WTC11 (cell line): ENCODE measurements around the gene SYT1. TPM values are rescaled to one million over a fixed set of nuclear protein-coding genes. Genes with fewer than 3 reads are reported as not detected.

Source experiments
- ATAC-seq: fragments of 200-7000 bp; cut with Tn5 transposase; 2 replicates; pipeline ENCODE4 v1.10.0; 2021; ENCODE audit warnings: mild to moderate bottlenecking, moderate library complexity
- CTCF ChIA-PET: fragments of 300-600 bp; sonication (Branson Sonifier 250); formaldehyde crosslinking; loops from one replicate; lab custom pipeline; 2021; ENCODE audit warnings: antibody characterized with exemption; lab: Charles Lee
- POLR2A ChIA-PET: fragments of 350-600 bp; sonication (Branson Sonifier 250); formaldehyde crosslinking; loops from one replicate; lab custom pipeline; 2021; ENCODE audit warnings: antibody characterized with exemption; lab: Charles Lee
- DNase-seq: peaks from one replicate; pipeline ENCODE4 v3.0.0; 2021; ENCODE audit warnings: low spot score
- H3K27ac Mint-ChIP-seq: 2 replicates; pipeline ENCODE4 v1.8.0; 2021; ENCODE audit warnings: mixed read lengths
- H3K27me3 Mint-ChIP-seq: 2 replicates; pipeline ENCODE4 v1.8.0; 2021; ENCODE audit warnings: low read depth, mild to moderate bottlenecking, moderate library complexity, mixed read lengths
- H3K36me3 Mint-ChIP-seq: 2 replicates; pipeline ENCODE4 v1.8.0; 2021; ENCODE audit warnings: mixed read lengths
- H3K4me1 Mint-ChIP-seq: 2 replicates; pipeline ENCODE4 v1.8.0; 2022; ENCODE audit warnings: mixed read lengths
- H3K4me3 Mint-ChIP-seq: 2 replicates; pipeline ENCODE4 v1.8.0; 2021; ENCODE audit warnings: mild to moderate bottlenecking, moderate library complexity, mixed read lengths
- H3K9me3 Mint-ChIP-seq: 2 replicates; pipeline ENCODE4 v1.8.0; 2021; ENCODE audit warnings: mixed read lengths
- CBFB ChIP-seq: sonication (generic); formaldehyde crosslinking; IDR thresholded peaks from 2 replicates; pipeline ENCODE4 v1.8.1; 2022; ENCODE audit warnings: mild to moderate bottlenecking, low read depth, missing genetic modification reagents
- CREB1 ChIP-seq: sonication (generic); formaldehyde crosslinking; IDR thresholded peaks from 2 replicates; pipeline ENCODE4 v1.8.0; 2023; ENCODE audit warnings: mild to moderate bottlenecking, missing genetic modification reagents
- ESRRA ChIP-seq: sonication (generic); formaldehyde crosslinking; IDR thresholded peaks from 2 replicates; pipeline ENCODE4 v1.8.1; 2022; ENCODE audit warnings: mild to moderate bottlenecking, missing genetic modification reagents, borderline replicate concordance
- FOXJ3 ChIP-seq: sonication (generic); formaldehyde crosslinking; IDR thresholded peaks from 2 replicates; pipeline ENCODE4 v1.9.0; 2021; ENCODE audit warnings: missing genetic modification reagents, mild to moderate bottlenecking, borderline replicate concordance
- GRHL2 ChIP-seq: fragments of 250-450 bp; sonication (Bioruptor Pico); IDR thresholded peaks from 2 replicates; pipeline ENCODE4 v1.8.0; 2022; ENCODE audit warnings: mild to moderate bottlenecking, moderate library complexity; ENCODE audit not compliant: insufficient replicate concordance, severe bottlenecking
- MYBL2 ChIP-seq: sonication (generic); formaldehyde crosslinking; IDR thresholded peaks from 2 replicates; pipeline ENCODE4 v1.8.1; 2023; ENCODE audit warnings: mild to moderate bottlenecking, moderate library complexity, missing genetic modification reagents
- NFE2L1 ChIP-seq: sonication (generic); formaldehyde crosslinking; IDR thresholded peaks from 2 replicates; pipeline ENCODE4 v1.8.1; 2023; ENCODE audit warnings: missing genetic modification reagents
- NR3C1 ChIP-seq: sonication (generic); formaldehyde crosslinking; conservative IDR thresholded peaks from 2 replicates; pipeline ENCODE4 v1.8.1; 2023; ENCODE audit warnings: low read depth, mild to moderate bottlenecking, missing genetic modification reagents
- RORB ChIP-seq: fragments of 250-450 bp; sonication (Bioruptor Pico); IDR thresholded peaks from 2 replicates; pipeline ENCODE4 v1.9.0; 2021; ENCODE audit warnings: mild to moderate bottlenecking
- TEAD1 ChIP-seq: sonication (generic); formaldehyde crosslinking; IDR thresholded peaks from 2 replicates; pipeline ENCODE4 v1.8.0; 2022; ENCODE audit warnings: mild to moderate bottlenecking, missing genetic modification reagents
- ZBTB21 ChIP-seq: sonication (generic); formaldehyde crosslinking; IDR thresholded peaks from 2 replicates; pipeline ENCODE4 v1.8.1; 2023; ENCODE audit warnings: mild to moderate bottlenecking, missing genetic modification reagents, borderline replicate concordance
- ZNF232 ChIP-seq: sonication (generic); formaldehyde crosslinking; IDR thresholded peaks from 2 replicates; pipeline ENCODE4 v1.8.0; 2022; ENCODE audit warnings: mild to moderate bottlenecking, missing genetic modification reagents
- ZNF317 ChIP-seq: sonication (generic); formaldehyde crosslinking; IDR thresholded peaks from 2 replicates; pipeline ENCODE4 v1.8.1; 2023; ENCODE audit warnings: low read depth, mild to moderate bottlenecking, moderate library complexity, missing genetic modification reagents, borderline replicate concordance
- total RNA-seq: library from RNA; stranded (reverse); gene quantifications from 3 replicates; pipeline ENCODE4 v1.2.3, GENCODE V29; 2021
- TF ChIP-seq, protein P1 (sequence below): sonication (generic); formaldehyde crosslinking; IDR thresholded peaks from 2 replicates; pipeline ENCODE4 v1.8.1; 2023; ENCODE audit warnings: mild to moderate bottlenecking, missing genetic modification reagents, moderate library complexity
- TF ChIP-seq, protein P2 (sequence below): sonication (generic); formaldehyde crosslinking; IDR thresholded peaks from 2 replicates; pipeline ENCODE4 v1.8.0; 2023; ENCODE audit warnings: missing genetic modification reagents, mild to moderate bottlenecking, borderline replicate concordance
- TF ChIP-seq, protein P3 (sequence below): fragments of 250-450 bp; sonication (Bioruptor Pico); IDR thresholded peaks from 2 replicates; pipeline ENCODE4 v1.9.0; 2021; ENCODE audit warnings: mild to moderate bottlenecking
- TF ChIP-seq, protein P4 (sequence below): sonication (generic); formaldehyde crosslinking; IDR thresholded peaks from 2 replicates; pipeline ENCODE4 v1.8.1; 2022; ENCODE audit warnings: mild to moderate bottlenecking, missing genetic modification reagents, moderate library complexity, borderline replicate concordance
- TF ChIP-seq, protein P5 (sequence below): sonication (generic); formaldehyde crosslinking; IDR thresholded peaks from 2 replicates; pipeline ENCODE4 v1.8.0; 2022; ENCODE audit warnings: mild to moderate bottlenecking, missing genetic modification reagents
- TF ChIP-seq, protein P6 (sequence below): sonication (generic); formaldehyde crosslinking; IDR thresholded peaks from 2 replicates; pipeline ENCODE4 v1.8.0; 2022; ENCODE audit warnings: missing genetic modification reagents
- TF ChIP-seq, protein P7 (sequence below): sonication (generic); formaldehyde crosslinking; IDR thresholded peaks from 2 replicates; pipeline ENCODE4 v1.8.1; 2023; ENCODE audit warnings: mild to moderate bottlenecking, missing genetic modification reagents

Gene SYT1
- total RNA-seq, 1 experiment from 2014 or later: 45.2 TPM

DNA sequence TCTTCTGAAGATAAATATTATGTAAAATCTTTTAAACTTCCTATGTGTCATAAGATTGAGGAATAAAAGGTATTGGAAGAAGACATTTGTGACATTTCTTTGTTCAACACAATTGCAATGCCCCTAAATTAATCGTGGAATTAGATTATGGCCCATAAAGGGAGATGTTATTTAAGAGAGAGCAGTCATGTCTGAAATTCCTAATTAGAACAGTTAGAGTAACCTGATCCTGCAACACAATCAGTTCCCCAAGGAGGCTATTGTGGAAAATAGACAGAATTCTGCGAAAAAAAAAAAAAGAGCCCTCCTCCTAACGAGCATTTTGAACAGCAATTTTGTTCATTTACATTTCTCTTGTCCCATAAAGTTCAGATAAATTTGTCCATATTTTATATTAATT is 486.7 kb downstream of the SYT1 start:
- Mint-ChIP-seq H3K36me3 (peaks cover 4% of the 10 kb centered on the region; the same call in 1 of the 2 replicates), H3K9me3 (no peaks in the 10 kb centered on the region), H3K27me3 (no peaks in the 10 kb centered on the region), H3K27ac (no peak overlapping the region), H3K4me3 (no peak overlapping the region), H3K4me1 (peaks cover 30% of the 10 kb centered on the region)
- DNase-seq: no peak
- TF ChIP-seq, protein P1, sequence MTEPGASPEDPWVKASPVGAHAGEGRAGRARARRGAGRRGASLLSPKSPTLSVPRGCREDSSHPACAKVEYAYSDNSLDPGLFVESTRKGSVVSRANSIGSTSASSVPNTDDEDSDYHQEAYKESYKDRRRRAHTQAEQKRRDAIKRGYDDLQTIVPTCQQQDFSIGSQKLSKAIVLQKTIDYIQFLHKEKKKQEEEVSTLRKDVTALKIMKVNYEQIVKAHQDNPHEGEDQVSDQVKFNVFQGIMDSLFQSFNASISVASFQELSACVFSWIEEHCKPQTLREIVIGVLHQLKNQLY (CRISPR knock-in tag): no peak
- TF ChIP-seq, protein P2, sequence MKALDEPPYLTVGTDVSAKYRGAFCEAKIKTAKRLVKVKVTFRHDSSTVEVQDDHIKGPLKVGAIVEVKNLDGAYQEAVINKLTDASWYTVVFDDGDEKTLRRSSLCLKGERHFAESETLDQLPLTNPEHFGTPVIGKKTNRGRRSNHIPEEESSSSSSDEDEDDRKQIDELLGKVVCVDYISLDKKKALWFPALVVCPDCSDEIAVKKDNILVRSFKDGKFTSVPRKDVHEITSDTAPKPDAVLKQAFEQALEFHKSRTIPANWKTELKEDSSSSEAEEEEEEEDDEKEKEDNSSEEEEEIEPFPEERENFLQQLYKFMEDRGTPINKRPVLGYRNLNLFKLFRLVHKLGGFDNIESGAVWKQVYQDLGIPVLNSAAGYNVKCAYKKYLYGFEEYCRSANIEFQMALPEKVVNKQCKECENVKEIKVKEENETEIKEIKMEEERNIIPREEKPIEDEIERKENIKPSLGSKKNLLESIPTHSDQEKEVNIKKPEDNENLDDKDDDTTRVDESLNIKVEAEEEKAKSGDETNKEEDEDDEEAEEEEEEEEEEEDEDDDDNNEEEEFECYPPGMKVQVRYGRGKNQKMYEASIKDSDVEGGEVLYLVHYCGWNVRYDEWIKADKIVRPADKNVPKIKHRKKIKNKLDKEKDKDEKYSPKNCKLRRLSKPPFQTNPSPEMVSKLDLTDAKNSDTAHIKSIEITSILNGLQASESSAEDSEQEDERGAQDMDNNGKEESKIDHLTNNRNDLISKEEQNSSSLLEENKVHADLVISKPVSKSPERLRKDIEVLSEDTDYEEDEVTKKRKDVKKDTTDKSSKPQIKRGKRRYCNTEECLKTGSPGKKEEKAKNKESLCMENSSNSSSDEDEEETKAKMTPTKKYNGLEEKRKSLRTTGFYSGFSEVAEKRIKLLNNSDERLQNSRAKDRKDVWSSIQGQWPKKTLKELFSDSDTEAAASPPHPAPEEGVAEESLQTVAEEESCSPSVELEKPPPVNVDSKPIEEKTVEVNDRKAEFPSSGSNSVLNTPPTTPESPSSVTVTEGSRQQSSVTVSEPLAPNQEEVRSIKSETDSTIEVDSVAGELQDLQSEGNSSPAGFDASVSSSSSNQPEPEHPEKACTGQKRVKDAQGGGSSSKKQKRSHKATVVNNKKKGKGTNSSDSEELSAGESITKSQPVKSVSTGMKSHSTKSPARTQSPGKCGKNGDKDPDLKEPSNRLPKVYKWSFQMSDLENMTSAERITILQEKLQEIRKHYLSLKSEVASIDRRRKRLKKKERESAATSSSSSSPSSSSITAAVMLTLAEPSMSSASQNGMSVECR (CRISPR knock-in tag): no peak
- TF ChIP-seq, protein P3, sequence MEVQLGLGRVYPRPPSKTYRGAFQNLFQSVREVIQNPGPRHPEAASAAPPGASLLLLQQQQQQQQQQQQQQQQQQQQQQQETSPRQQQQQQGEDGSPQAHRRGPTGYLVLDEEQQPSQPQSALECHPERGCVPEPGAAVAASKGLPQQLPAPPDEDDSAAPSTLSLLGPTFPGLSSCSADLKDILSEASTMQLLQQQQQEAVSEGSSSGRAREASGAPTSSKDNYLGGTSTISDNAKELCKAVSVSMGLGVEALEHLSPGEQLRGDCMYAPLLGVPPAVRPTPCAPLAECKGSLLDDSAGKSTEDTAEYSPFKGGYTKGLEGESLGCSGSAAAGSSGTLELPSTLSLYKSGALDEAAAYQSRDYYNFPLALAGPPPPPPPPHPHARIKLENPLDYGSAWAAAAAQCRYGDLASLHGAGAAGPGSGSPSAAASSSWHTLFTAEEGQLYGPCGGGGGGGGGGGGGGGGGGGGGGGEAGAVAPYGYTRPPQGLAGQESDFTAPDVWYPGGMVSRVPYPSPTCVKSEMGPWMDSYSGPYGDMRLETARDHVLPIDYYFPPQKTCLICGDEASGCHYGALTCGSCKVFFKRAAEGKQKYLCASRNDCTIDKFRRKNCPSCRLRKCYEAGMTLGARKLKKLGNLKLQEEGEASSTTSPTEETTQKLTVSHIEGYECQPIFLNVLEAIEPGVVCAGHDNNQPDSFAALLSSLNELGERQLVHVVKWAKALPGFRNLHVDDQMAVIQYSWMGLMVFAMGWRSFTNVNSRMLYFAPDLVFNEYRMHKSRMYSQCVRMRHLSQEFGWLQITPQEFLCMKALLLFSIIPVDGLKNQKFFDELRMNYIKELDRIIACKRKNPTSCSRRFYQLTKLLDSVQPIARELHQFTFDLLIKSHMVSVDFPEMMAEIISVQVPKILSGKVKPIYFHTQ: no peak
- TF ChIP-seq ZNF317: no peak
- no peak for TF ChIP-seq NR3C1
- TF ChIP-seq ZNF232: no peak
- TF ChIP-seq CBFB (CRISPR knock-in tag): no peak
- no peak for TF ChIP-seq ZBTB21 (CRISPR knock-in tag)
- no peak for TF ChIP-seq ESRRA (CRISPR knock-in tag)
- TF ChIP-seq FOXJ3: no peak
- no peak for TF ChIP-seq GRHL2 (CRISPR knock-in tag)
- TF ChIP-seq, protein P4, sequence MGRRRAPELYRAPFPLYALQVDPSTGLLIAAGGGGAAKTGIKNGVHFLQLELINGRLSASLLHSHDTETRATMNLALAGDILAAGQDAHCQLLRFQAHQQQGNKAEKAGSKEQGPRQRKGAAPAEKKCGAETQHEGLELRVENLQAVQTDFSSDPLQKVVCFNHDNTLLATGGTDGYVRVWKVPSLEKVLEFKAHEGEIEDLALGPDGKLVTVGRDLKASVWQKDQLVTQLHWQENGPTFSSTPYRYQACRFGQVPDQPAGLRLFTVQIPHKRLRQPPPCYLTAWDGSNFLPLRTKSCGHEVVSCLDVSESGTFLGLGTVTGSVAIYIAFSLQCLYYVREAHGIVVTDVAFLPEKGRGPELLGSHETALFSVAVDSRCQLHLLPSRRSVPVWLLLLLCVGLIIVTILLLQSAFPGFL (CRISPR knock-in tag): no peak
- TF ChIP-seq TEAD1 (CRISPR knock-in tag): no peak
- CTCF ChIA-PET: no interaction called here
- POLR2A ChIA-PET: no interaction called here
- ATAC-seq: no peak

DNA sequence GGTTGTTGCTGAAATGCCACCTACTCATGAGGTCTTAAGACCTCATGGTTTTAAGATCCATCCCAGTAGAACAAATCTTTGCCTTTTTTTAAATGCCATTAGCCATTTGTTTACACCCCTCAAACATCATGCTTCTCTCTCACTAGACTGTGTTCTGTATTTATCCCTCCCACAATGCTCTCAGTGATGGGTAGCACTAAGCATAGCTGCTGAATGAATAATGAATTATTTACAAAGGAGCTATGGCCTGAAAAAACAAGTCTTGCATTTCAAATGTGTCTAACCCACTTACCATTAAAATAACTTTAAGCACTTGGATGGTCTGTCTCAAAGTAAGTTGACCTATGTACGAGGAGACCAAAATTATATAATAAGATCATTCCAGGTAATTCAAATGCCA is 491.6 kb downstream of the SYT1 start:
- Mint-ChIP-seq H3K27me3 (no peaks in the 10 kb centered on the region), H3K4me3 (no peak overlapping the region), H3K4me1 (peaks cover 30% of the 10 kb centered on the region), H3K9me3 (no peaks in the 10 kb centered on the region), H3K36me3 (peaks cover 4% of the 10 kb centered on the region; the same call in 1 of the 2 replicates), H3K27ac (no peak overlapping the region)
- CTCF ChIA-PET: no interaction called here
- DNase-seq: no peak
- POLR2A ChIA-PET: no interaction called here
- no peak for ATAC-seq
- TF ChIP-seq, protein P5, sequence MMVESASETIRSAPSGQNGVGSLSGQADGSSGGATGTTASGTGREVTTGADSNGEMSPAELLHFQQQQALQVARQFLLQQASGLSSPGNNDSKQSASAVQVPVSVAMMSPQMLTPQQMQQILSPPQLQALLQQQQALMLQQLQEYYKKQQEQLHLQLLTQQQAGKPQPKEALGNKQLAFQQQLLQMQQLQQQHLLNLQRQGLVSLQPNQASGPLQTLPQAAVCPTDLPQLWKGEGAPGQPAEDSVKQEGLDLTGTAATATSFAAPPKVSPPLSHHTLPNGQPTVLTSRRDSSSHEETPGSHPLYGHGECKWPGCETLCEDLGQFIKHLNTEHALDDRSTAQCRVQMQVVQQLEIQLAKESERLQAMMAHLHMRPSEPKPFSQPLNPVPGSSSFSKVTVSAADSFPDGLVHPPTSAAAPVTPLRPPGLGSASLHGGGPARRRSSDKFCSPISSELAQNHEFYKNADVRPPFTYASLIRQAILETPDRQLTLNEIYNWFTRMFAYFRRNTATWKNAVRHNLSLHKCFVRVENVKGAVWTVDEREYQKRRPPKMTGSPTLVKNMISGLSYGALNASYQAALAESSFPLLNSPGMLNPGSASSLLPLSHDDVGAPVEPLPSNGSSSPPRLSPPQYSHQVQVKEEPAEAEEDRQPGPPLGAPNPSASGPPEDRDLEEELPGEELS (CRISPR knock-in tag): no peak
- TF ChIP-seq, protein P6, sequence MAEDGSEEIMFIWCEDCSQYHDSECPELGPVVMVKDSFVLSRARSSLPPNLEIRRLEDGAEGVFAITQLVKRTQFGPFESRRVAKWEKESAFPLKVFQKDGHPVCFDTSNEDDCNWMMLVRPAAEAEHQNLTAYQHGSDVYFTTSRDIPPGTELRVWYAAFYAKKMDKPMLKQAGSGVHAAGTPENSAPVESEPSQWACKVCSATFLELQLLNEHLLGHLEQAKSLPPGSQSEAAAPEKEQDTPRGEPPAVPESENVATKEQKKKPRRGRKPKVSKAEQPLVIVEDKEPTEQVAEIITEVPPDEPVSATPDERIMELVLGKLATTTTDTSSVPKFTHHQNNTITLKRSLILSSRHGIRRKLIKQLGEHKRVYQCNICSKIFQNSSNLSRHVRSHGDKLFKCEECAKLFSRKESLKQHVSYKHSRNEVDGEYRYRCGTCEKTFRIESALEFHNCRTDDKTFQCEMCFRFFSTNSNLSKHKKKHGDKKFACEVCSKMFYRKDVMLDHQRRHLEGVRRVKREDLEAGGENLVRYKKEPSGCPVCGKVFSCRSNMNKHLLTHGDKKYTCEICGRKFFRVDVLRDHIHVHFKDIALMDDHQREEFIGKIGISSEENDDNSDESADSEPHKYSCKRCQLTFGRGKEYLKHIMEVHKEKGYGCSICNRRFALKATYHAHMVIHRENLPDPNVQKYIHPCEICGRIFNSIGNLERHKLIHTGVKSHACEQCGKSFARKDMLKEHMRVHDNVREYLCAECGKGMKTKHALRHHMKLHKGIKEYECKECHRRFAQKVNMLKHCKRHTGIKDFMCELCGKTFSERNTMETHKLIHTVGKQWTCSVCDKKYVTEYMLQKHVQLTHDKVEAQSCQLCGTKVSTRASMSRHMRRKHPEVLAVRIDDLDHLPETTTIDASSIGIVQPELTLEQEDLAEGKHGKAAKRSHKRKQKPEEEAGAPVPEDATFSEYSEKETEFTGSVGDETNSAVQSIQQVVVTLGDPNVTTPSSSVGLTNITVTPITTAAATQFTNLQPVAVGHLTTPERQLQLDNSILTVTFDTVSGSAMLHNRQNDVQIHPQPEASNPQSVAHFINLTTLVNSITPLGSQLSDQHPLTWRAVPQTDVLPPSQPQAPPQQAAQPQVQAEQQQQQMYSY (CRISPR knock-in tag): no peak
- TF ChIP-seq, protein P7, sequence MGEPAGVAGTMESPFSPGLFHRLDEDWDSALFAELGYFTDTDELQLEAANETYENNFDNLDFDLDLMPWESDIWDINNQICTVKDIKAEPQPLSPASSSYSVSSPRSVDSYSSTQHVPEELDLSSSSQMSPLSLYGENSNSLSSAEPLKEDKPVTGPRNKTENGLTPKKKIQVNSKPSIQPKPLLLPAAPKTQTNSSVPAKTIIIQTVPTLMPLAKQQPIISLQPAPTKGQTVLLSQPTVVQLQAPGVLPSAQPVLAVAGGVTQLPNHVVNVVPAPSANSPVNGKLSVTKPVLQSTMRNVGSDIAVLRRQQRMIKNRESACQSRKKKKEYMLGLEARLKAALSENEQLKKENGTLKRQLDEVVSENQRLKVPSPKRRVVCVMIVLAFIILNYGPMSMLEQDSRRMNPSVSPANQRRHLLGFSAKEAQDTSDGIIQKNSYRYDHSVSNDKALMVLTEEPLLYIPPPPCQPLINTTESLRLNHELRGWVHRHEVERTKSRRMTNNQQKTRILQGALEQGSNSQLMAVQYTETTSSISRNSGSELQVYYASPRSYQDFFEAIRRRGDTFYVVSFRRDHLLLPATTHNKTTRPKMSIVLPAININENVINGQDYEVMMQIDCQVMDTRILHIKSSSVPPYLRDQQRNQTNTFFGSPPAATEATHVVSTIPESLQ (CRISPR knock-in tag): no peak
- TF ChIP-seq NFE2L1 (CRISPR knock-in tag): no peak
- TF ChIP-seq MYBL2 (CRISPR knock-in tag): no peak
- TF ChIP-seq RORB: no peak
- no peak for TF ChIP-seq CREB1
